ENCODE results near the gene RPL18.
"Not testable (repeated sequence)": the region's sequence is repeated elsewhere in the genome, so short reads cannot be mapped to it uniquely, and the experiment has no call there.

RPL18 gene

GRCh38 chr19:48577908-48578307, 41.1 kb downstream of the RPL18 start:
- not testable (repeated sequence) for H3K27me3 ChIP-seq (ENCODE audit: control insufficient read depth, insufficient read depth, low read length); H3K36me3 ChIP-seq (ENCODE audit: control insufficient read depth, insufficient read depth, low read length); H3K9ac ChIP-seq (ENCODE audit: low read length); H3K9me3 ChIP-seq (ENCODE audit: control insufficient read depth, low read length); H3K4me3 ChIP-seq (ENCODE audit: low read length)
- H3K4me1 ChIP-seq (ENCODE audit: control insufficient read depth, insufficient read depth, low read length), result peaks cover 16% of the 10 kb centered on the region

GRCh38 chr19:48575931-48576622, 42.9 kb downstream of the RPL18 start:
- Histone ChIP-seq H3K36me3 (ENCODE audit: control insufficient read depth, insufficient read depth, low read length) (no peaks in the 10 kb centered on the region), H3K27me3 (ENCODE audit: control insufficient read depth, insufficient read depth, low read length) (no peaks in the 10 kb centered on the region), H3K9me3 (ENCODE audit: control insufficient read depth, low read length) (no peaks in the 10 kb centered on the region)

GRCh38 chr19:48573163-48573505, 45.8 kb downstream of the RPL18 start:
- H3K36me3 ChIP-seq (ENCODE audit: control insufficient read depth, insufficient read depth, low read length), result no peaks in the 10 kb centered on the region

More at GRCh38 chr19:48575931-48576622, 42.9 kb downstream of the RPL18 start:
- Histone ChIP-seq H3K4me3 (ENCODE audit: low read length) (no peak overlapping the region), H3K4me1 (ENCODE audit: control insufficient read depth, insufficient read depth, low read length) (peaks cover 17% of the 10 kb centered on the region), H3K9ac (ENCODE audit: low read length) (no peak overlapping the region)

GRCh38 chr19:48571378-48572162, 47.4 kb downstream of the RPL18 start:
- H3K4me1 ChIP-seq (ENCODE audit: control insufficient read depth, insufficient read depth, low read length), result peaks cover 30% of the 10 kb centered on the region
- H3K9me3 ChIP-seq (ENCODE audit: control insufficient read depth, low read length), result no peaks in the 10 kb centered on the region
- no peaks in the 10 kb centered on the region for H3K36me3 ChIP-seq (ENCODE audit: control insufficient read depth, insufficient read depth, low read length)
- no peak overlapping the region for H3K4me3 ChIP-seq (ENCODE audit: low read length)
- no peaks in the 10 kb centered on the region for H3K27me3 ChIP-seq (ENCODE audit: control insufficient read depth, insufficient read depth, low read length)
- no peak overlapping the region for H3K9ac ChIP-seq (ENCODE audit: low read length)

More at GRCh38 chr19:48573163-48573505, 45.8 kb downstream of the RPL18 start:
- Histone ChIP-seq H3K27me3 (ENCODE audit: control insufficient read depth, insufficient read depth, low read length) (no peaks in the 10 kb centered on the region), H3K4me3 (ENCODE audit: low read length) (no peak overlapping the region), H3K4me1 (ENCODE audit: control insufficient read depth, insufficient read depth, low read length) (peaks cover 25% of the 10 kb centered on the region), H3K9ac (ENCODE audit: low read length) (no peak overlapping the region), H3K9me3 (ENCODE audit: control insufficient read depth, low read length) (no peaks in the 10 kb centered on the region)

- peaks cover 30% of the 10 kb centered on the region for H3K4me1 ChIP-seq (ENCODE audit: control insufficient read depth, insufficient read depth, low read length)
- no peak overlapping the region for H3K9ac ChIP-seq (ENCODE audit: low read length)
- H3K4me3 ChIP-seq (ENCODE audit: low read length), result no peak overlapping the region
- H3K9me3 ChIP-seq (ENCODE audit: control insufficient read depth, low read length), result no peaks in the 10 kb centered on the region
- H3K27me3 ChIP-seq (ENCODE audit: control insufficient read depth, insufficient read depth, low read length), result no peaks in the 10 kb centered on the region
- H3K36me3 ChIP-seq (ENCODE audit: control insufficient read depth, insufficient read depth, low read length), result no peaks in the 10 kb centered on the region
These were observed 49.2 kb downstream of the RPL18 start for GRCh38 chr19:48569814-48570213.

- Histone ChIP-seq H3K4me1 (ENCODE audit: control insufficient read depth, insufficient read depth, low read length) (peaks cover 19% of the 10 kb centered on the region), H3K9ac (ENCODE audit: low read length) (peak overlapping the region; percentile 45), H3K27me3 (ENCODE audit: control insufficient read depth, insufficient read depth, low read length) (no peaks in the 10 kb centered on the region), H3K9me3 (ENCODE audit: control insufficient read depth, low read length) (no peaks in the 10 kb centered on the region), H3K4me3 (ENCODE audit: low read length) (peak overlapping the region; percentile 14), H3K36me3 (ENCODE audit: control insufficient read depth, insufficient read depth, low read length) (no peaks in the 10 kb centered on the region)
These were observed 50.6 kb downstream of the RPL18 start for GRCh38 chr19:48568345-48568886.

Measured in mucosa of stomach (tissue), 1 donor.